ENCODE data around the gene FBXL4.

FBXL4 gene

GRCh38 chr6:98973571-98973970 lies 25.8 kb upstream of the FBXL4 start:
- Histone ChIP-seq H3K27ac (ENCODE audit: low read length) (no peak overlapping the region), H2AFZ (ENCODE audit: low read depth, low read length) (no peak overlapping the region)

GRCh38 chr6:98971303-98971702 lies 23.6 kb upstream of the FBXL4 start:
- Histone ChIP-seq H2AFZ (ENCODE audit: low read depth, low read length) (no peak overlapping the region), H3K79me2 (ENCODE audit: insufficient read depth, low read length) (no peaks in the 10 kb centered on the region), H3K4me2 (ENCODE audit: insufficient read depth, low read length) (no peak overlapping the region), H3K9ac (ENCODE audit: low read depth, low read length) (no peak overlapping the region), H3K4me3 (ENCODE audit: low read depth in 1 of 2, low read length in 2 of 2) (no peak overlapping the region), H3K27ac (ENCODE audit: low read length) (no peak overlapping the region), H4K20me1 (ENCODE audit: insufficient read depth, low read length) (no peaks in the 10 kb centered on the region), H3K4me1 (ENCODE audit: insufficient read depth, low read length) (no peaks in the 10 kb centered on the region), H3K27me3 (ENCODE audit: insufficient read depth, low read length, poor library complexity) (peaks cover 3% of the 10 kb centered on the region), H3K36me3 (ENCODE audit: insufficient read depth, low read length) (no peaks in the 10 kb centered on the region), H3K9me3 (ENCODE audit: insufficient read depth, low read length, severe bottlenecking) (no peaks in the 10 kb centered on the region)
- no peak for DNase-seq
- ATAC-seq (ENCODE audit: insufficient read depth, low read depth): no peak
- TF ChIP-seq EZH2 (IDR thresholded peaks at IDR 0.05; ENCODE audit: borderline replicate concordance, low read depth, low read length, severe bottlenecking) (no peak), CTCF (IDR thresholded peaks at IDR 0.05; ENCODE audit: borderline replicate concordance, extremely low read depth, low read length, poor library complexity, severe bottlenecking) (no peak)

More at GRCh38 chr6:98973571-98973970, 25.8 kb upstream of the FBXL4 start:
- DNase-seq (no peak), ATAC-seq (ENCODE audit: insufficient read depth, low read depth) (no peak)
- H3K4me2 ChIP-seq (ENCODE audit: insufficient read depth, low read length): no peak overlapping the region
- TF ChIP-seq EZH2 (IDR thresholded peaks at IDR 0.05; ENCODE audit: borderline replicate concordance, low read depth, low read length, severe bottlenecking) (no peak), CTCF (IDR thresholded peaks at IDR 0.05; ENCODE audit: borderline replicate concordance, extremely low read depth, low read length, poor library complexity, severe bottlenecking) (no peak)
- H3K9me3 ChIP-seq (ENCODE audit: insufficient read depth, low read length, severe bottlenecking): no peaks in the 10 kb centered on the region
- no peak overlapping the region for H3K9ac ChIP-seq (ENCODE audit: low read depth, low read length)
- no peaks in the 10 kb centered on the region for H3K79me2 ChIP-seq (ENCODE audit: insufficient read depth, low read length)
- H3K27me3 ChIP-seq (ENCODE audit: insufficient read depth, low read length, poor library complexity): peaks cover 3% of the 10 kb centered on the region
- H4K20me1 ChIP-seq (ENCODE audit: insufficient read depth, low read length): no peaks in the 10 kb centered on the region
- no peaks in the 10 kb centered on the region for H3K4me1 ChIP-seq (ENCODE audit: insufficient read depth, low read length)
- H3K36me3 ChIP-seq (ENCODE audit: insufficient read depth, low read length): no peaks in the 10 kb centered on the region
- no peak overlapping the region for H3K4me3 ChIP-seq (ENCODE audit: low read depth in 1 of 2, low read length in 2 of 2)

GRCh38 chr6:98970469-98970868 lies 22.7 kb upstream of the FBXL4 start:
- no peaks in the 10 kb centered on the region for H3K9me3 ChIP-seq (ENCODE audit: insufficient read depth, low read length, severe bottlenecking)
- ATAC-seq (ENCODE audit: insufficient read depth, low read depth) (no peak), DNase-seq (no peak)
- no peaks in the 10 kb centered on the region for H3K36me3 ChIP-seq (ENCODE audit: insufficient read depth, low read length)
- no peak overlapping the region for H3K4me3 ChIP-seq (ENCODE audit: low read depth in 1 of 2, low read length in 2 of 2)
- H4K20me1 ChIP-seq (ENCODE audit: insufficient read depth, low read length): no peaks in the 10 kb centered on the region
- no peaks in the 10 kb centered on the region for H3K79me2 ChIP-seq (ENCODE audit: insufficient read depth, low read length)
- TF ChIP-seq CTCF (IDR thresholded peaks at IDR 0.05; ENCODE audit: borderline replicate concordance, extremely low read depth, low read length, poor library complexity, severe bottlenecking): no peak
- TF ChIP-seq EZH2 (IDR thresholded peaks at IDR 0.05; ENCODE audit: borderline replicate concordance, low read depth, low read length, severe bottlenecking): no peak
- peaks cover 3% of the 10 kb centered on the region for H3K27me3 ChIP-seq (ENCODE audit: insufficient read depth, low read length, poor library complexity)
- no peak overlapping the region for H3K4me2 ChIP-seq (ENCODE audit: insufficient read depth, low read length)
- H3K4me1 ChIP-seq (ENCODE audit: insufficient read depth, low read length): no peaks in the 10 kb centered on the region
- no peak overlapping the region for H3K27ac ChIP-seq (ENCODE audit: low read length)
- H3K9ac ChIP-seq (ENCODE audit: low read depth, low read length): no peak overlapping the region
- H2AFZ ChIP-seq (ENCODE audit: low read depth, low read length): no peak overlapping the region

- Histone ChIP-seq H3K36me3 (ENCODE audit: insufficient read depth, low read length) (no peaks in the 10 kb centered on the region), H2AFZ (ENCODE audit: low read depth, low read length) (no peak overlapping the region), H4K20me1 (ENCODE audit: insufficient read depth, low read length) (no peaks in the 10 kb centered on the region), H3K4me2 (ENCODE audit: insufficient read depth, low read length) (no peak overlapping the region), H3K79me2 (ENCODE audit: insufficient read depth, low read length) (no peaks in the 10 kb centered on the region), H3K27me3 (ENCODE audit: insufficient read depth, low read length, poor library complexity) (peaks cover 8% of the 10 kb centered on the region), H3K9ac (ENCODE audit: low read depth, low read length) (no peak overlapping the region), H3K4me3 (ENCODE audit: low read depth in 1 of 2, low read length in 2 of 2) (no peak overlapping the region), H3K4me1 (ENCODE audit: insufficient read depth, low read length) (no peaks in the 10 kb centered on the region), H3K9me3 (ENCODE audit: insufficient read depth, low read length, severe bottlenecking) (no peaks in the 10 kb centered on the region), H3K27ac (ENCODE audit: low read length) (no peak overlapping the region)
- DNase-seq: no peak
- no peak for ATAC-seq (ENCODE audit: insufficient read depth, low read depth)
- TF ChIP-seq CTCF (IDR thresholded peaks at IDR 0.05; ENCODE audit: borderline replicate concordance, extremely low read depth, low read length, poor library complexity, severe bottlenecking) (no peak), EZH2 (IDR thresholded peaks at IDR 0.05; ENCODE audit: borderline replicate concordance, low read depth, low read length, severe bottlenecking) (no peak)
Observed at GRCh38 chr6:98967616-98968015, 19.9 kb upstream of the FBXL4 start.

Data from DND-41 (cell line).